AG10803 (cell line): ENCODE measurements around the gene FGF7.
"Not testable (repeated sequence)": the region's sequence is repeated elsewhere in the genome, so short reads cannot be mapped to it uniquely, and the experiment has no call there.

ENCODE experiments used
- DNase-seq: peaks from one replicate; pipeline ENCODE4 v3.0.0; 2010; ENCODE audit warnings: low read depth
- H3K4me3 ChIP-seq: 2 replicates; pipeline ENCODE4 v1.5.1; 2011; ENCODE audit warnings: mild to moderate bottlenecking, low read length, control low read depth
- CTCF ChIP-seq: conservative IDR thresholded peaks from 2 replicates; pipeline ENCODE4 v1.5.1; 2011; ENCODE audit warnings: mild to moderate bottlenecking, low read length, control low read depth, inconsistent platforms

The FGF7 gene

GRCh38 chr15:49494842-49495241 is 71.8 kb downstream of the FGF7 start:
- DNase-seq, result no peak
- TF ChIP-seq CTCF, result no peak
- H3K4me3 ChIP-seq, result no peak overlapping the region

- H3K4me3 ChIP-seq, result no peak overlapping the region
- no peak for TF ChIP-seq CTCF
- DNase-seq, result peak; percentile 46
These were observed 73.1 kb downstream of the FGF7 start for GRCh38 chr15:49495993-49496753.

GRCh38 chr15:49501586-49501985 is 78.5 kb downstream of the FGF7 start:
- TF ChIP-seq CTCF, result no peak
- DNase-seq, result no peak
- H3K4me3 ChIP-seq, result no peak overlapping the region

GRCh38 chr15:49506341-49506740 is 83.3 kb downstream of the FGF7 start:
- DNase-seq, result no peak
- H3K4me3 ChIP-seq, result no peak overlapping the region
- TF ChIP-seq CTCF, result no peak

GRCh38 chr15:49507261-49507660 is 84.2 kb downstream of the FGF7 start:
- TF ChIP-seq CTCF, result no peak
- H3K4me3 ChIP-seq, result no peak overlapping the region
- DNase-seq, result no peak

- not testable (repeated sequence) for DNase-seq
These were observed 89.7 kb downstream of the FGF7 start for GRCh38 chr15:49512739-49513138.

GRCh38 chr15:49521802-49522201 is 98.8 kb downstream of the FGF7 start:
- no peak for DNase-seq
- H3K4me3 ChIP-seq, result no peak overlapping the region
- 0 out of 2 replicates have a peak, but pooled peaks have one; percentile 7 for TF ChIP-seq CTCF

More at GRCh38 chr15:49512739-49513138, 89.7 kb downstream of the FGF7 start:
- H3K4me3 ChIP-seq, result not testable (repeated sequence)
